ENCODE data around the gene C3orf49.

Gene C3orf49

DNA sequence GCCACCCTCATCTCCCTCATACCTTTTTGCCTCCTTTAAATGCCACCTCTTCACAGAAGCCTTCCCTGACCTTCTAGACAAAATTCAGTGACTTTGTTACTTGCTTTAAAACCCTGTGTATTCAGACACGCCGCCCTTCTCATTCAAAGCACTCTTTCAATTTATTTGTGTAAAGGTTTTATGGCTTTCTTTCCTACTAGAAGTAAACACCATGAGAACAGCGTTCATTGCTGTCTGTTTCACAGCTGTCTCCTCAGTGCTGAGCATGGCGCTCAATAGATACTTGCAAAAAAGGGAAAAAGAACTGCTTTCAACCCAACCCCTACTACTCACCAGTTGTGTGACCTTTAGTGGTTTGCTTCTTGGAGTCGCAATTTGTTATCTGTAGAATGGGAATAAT, 61.6 kb downstream of the C3orf49 start:
- no peak for DNase-seq (ENCODE audit: low read depth)
- in situ Hi-C loops (cut with HindIII; ENCODE audit: low sequenced_read_pairs), result no loop called here
- TF ChIP-seq, protein P1, sequence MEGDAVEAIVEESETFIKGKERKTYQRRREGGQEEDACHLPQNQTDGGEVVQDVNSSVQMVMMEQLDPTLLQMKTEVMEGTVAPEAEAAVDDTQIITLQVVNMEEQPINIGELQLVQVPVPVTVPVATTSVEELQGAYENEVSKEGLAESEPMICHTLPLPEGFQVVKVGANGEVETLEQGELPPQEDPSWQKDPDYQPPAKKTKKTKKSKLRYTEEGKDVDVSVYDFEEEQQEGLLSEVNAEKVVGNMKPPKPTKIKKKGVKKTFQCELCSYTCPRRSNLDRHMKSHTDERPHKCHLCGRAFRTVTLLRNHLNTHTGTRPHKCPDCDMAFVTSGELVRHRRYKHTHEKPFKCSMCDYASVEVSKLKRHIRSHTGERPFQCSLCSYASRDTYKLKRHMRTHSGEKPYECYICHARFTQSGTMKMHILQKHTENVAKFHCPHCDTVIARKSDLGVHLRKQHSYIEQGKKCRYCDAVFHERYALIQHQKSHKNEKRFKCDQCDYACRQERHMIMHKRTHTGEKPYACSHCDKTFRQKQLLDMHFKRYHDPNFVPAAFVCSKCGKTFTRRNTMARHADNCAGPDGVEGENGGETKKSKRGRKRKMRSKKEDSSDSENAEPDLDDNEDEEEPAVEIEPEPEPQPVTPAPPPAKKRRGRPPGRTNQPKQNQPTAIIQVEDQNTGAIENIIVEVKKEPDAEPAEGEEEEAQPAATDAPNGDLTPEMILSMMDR (IDR thresholded peaks at IDR 0.05; ENCODE audit: low read depth, low read length, missing control alignments), result no peak
- no peak overlapping the region for H3K4me3 ChIP-seq (ENCODE audit: low read depth, low read length)

DNA sequence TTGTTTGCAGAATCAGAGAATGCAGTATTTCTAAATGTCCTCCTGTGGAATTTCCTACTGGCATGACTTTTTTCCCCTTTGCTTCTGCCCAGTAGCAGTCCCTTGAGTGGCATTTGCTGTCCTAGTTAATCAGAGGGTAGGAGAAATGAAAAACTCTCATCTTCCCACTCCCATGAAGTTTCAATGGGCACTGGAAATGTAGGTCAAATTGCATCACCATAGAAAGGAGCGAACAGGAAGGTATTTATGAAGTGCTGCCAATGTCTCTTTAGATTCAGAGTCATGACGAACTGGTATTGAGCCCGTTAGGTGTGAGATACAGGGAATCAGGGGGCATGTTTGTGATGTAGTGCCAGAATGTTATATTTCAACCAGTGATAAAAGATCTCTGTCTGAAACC, 67.8 kb downstream of the C3orf49 start:
- H3K4me3 ChIP-seq (ENCODE audit: low read depth, low read length), result no peak overlapping the region
- no peak for DNase-seq (ENCODE audit: low read depth)
- TF ChIP-seq, protein P1 (IDR thresholded peaks at IDR 0.05; ENCODE audit: low read depth, low read length, missing control alignments), result no peak
- in situ Hi-C loops (cut with HindIII; ENCODE audit: low sequenced_read_pairs), result no loop called here

DNA sequence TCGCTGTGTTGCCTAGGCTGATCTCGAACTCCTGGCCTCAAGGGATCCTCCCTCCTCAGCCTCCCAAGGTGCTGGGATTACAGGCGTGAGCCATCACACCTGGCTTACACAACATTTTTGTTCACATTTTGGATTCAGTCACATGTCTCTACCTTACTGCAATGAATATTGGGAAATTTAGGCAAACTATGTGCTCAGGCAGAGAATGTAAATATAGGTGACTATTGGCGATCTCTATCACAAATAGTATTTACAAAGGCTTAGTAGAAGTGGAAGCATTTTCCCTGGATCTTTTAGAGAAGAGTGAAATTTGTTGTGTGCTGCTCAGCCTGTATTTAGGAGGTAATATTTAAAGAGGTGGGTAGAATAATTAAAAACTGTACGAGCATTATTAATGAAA, 72.4 kb downstream of the C3orf49 start:
- in situ Hi-C loops (cut with HindIII; ENCODE audit: low sequenced_read_pairs), result no loop called here
- TF ChIP-seq, protein P1 (IDR thresholded peaks at IDR 0.05; ENCODE audit: low read depth, low read length, missing control alignments), result no peak
- H3K4me3 ChIP-seq (ENCODE audit: low read depth, low read length), result no peak overlapping the region
- DNase-seq (ENCODE audit: low read depth), result no peak

DNA sequence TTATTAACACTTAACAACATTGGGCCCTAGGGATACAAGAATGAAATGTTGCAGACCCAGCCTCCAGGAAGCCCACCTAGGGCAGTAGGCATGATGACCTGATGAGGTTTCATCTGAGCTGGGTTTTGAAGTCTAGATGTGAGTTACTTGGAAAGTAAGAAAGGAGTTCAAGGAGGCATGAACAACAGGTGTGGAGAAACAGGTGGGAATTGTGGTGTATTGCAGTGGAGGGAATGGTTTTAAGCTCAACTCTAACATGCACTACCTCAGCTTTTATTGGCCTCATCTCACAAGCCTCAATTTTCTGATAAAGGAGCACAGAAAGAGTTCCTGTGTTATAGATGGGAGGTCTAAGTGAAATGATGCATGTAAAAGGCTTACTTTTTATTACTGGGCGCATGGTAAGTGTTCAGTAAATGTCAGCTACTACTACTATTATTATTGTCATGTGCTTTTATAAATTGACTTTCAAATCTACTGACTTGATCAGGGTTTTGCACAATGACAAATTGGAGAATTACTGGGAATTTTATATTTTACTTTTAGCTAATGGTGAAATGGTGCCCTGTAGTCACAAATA, 73.8 kb downstream of the C3orf49 start:
- no peak overlapping the region for H3K4me3 ChIP-seq (ENCODE audit: low read depth, low read length)
- in situ Hi-C loops (cut with HindIII; ENCODE audit: low sequenced_read_pairs), result no loop called here
- DNase-seq (ENCODE audit: low read depth), result no peak
- TF ChIP-seq, protein P1 (IDR thresholded peaks at IDR 0.05; ENCODE audit: low read depth, low read length, missing control alignments), result no peak

DNA sequence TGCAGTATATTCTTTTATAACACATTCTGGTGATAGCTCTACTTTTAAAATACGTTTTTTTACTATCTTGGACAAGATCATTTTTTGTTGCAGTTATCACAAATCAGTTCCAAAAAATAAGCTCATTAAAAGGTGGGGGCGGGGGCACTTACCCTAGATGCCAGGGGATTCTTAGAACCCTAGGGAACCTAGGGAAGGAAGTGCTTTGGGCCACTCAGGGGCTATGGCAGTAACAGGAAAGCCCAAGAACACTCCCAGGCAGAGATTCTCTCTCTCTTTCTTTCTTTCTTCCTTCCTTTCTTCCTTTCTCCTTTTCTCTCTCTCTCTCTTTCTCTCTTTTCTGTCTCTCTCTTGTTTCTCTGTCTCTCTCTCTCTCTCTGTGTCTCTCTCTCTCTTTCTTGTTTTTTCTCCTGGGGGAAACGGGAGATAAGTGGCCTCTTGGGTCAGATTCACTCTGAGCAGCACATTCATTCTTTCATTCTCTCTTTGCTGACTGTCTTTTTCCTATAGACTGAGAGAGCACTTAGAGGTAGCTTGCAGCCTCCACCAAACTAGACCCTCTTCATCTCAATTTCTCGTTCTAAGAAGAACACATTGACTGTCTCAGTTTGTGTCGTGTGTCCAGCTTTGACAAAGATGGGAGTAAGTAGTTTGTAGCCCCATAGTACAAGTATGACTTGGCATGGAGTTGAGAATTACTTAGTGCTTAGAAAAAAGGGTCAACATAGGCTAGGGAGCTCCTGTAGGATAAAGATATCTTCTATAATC, 76.5 kb downstream of the C3orf49 start:
- in situ Hi-C loops (cut with HindIII; ENCODE audit: low sequenced_read_pairs), result no loop called here
- TF ChIP-seq, protein P1 (IDR thresholded peaks at IDR 0.05; ENCODE audit: low read depth, low read length, missing control alignments), result no peak
- no peak overlapping the region for H3K4me3 ChIP-seq (ENCODE audit: low read depth, low read length)
- no peak for DNase-seq (ENCODE audit: low read depth)

DNA sequence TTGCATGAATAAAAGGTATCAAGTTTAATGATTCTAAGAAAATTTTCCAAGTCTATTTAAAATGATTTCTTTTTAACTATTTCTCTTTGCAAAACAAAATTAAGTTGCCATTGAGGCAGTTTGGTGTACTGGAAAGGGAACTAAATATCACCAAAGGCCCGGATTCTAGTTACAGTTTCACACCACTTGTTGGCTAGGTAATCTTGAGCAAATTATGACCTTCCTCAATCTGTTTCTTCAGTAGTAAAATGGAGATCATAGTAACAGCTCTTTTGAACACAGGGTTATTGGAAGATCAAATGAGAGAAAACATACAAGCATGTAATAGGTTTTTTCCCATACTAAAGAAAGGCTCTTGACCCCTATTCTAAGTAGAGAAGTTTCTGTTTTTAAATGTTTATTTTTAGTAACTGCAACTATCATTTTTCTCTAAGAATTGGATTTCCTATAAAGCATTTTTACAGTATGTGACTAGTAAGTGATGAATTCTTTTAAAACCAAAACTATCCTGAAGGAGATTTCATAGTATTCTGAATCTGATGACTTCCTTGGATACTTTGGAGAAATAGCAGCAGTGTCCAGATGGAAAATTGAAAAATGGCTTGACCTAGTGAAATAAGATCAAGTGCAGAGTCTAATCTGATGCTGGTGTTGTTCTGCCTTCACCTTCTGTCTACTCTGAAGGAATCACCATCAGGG, 77.4 kb downstream of the C3orf49 start:
- in situ Hi-C loops (cut with HindIII; ENCODE audit: low sequenced_read_pairs), result no loop called here
- DNase-seq (ENCODE audit: low read depth), result no peak
- H3K4me3 ChIP-seq (ENCODE audit: low read depth, low read length), result no peak overlapping the region
- TF ChIP-seq, protein P1 (IDR thresholded peaks at IDR 0.05; ENCODE audit: low read depth, low read length, missing control alignments), result no peak

Measured in astrocyte of the cerebellum (primary cell).